H1 (cell line): Measurements from ENCODE around the gene UBAC1. TPM values are rescaled to one million over a fixed set of nuclear protein-coding genes. Genes with fewer than 3 reads are reported as not detected.

Experiments used
- RAD21 ChIP-seq, 2 experiments: IDR thresholded peaks in 1 of 2; conservative IDR thresholded peaks in 1 of 2; 2 replicates each; pipeline ENCODE4 v1.6.1; 2011; ENCODE audit warnings: low read depth in 2 of 2, low read length in 2 of 2, improper control_type of control experiment in 1 of 2, inconsistent platforms in 1 of 2, mild to moderate bottlenecking in 1 of 2, moderate library complexity in 1 of 2
- RBBP5 ChIP-seq: IDR thresholded peaks from 2 replicates; pipeline ENCODE4 v1.7.1; 2012; ENCODE audit warnings: low read depth, mild to moderate bottlenecking, inconsistent platforms, low read length, moderate library complexity, borderline replicate concordance
- RXRA ChIP-seq: IDR thresholded peaks from 2 replicates; pipeline ENCODE4 v1.6.1; 2011; ENCODE audit warnings: low read depth, mild to moderate bottlenecking, low read length, moderate library complexity; ENCODE audit not compliant: insufficient read depth
- SP1 ChIP-seq: IDR thresholded peaks from 2 replicates; pipeline ENCODE4 v1.6.1; 2011; ENCODE audit warnings: low read depth, low read length
- TBP ChIP-seq: IDR thresholded peaks from 2 replicates; pipeline ENCODE4 v1.6.1; 2011; ENCODE audit warnings: low read depth, low read length, improper control_type of control experiment
- polyA plus RNA-seq, 7 experiments: library from polyadenylated mRNA; depleted of rRNA in 3 of 7; stranded (reverse) in 5 of 7; unstranded in 2 of 7; fragments of >200 nt in 5 of 7; fragments of 200-250 nt in 2 of 7; gene quantifications; 1 replicate in 5 of 7; 2 replicates in 1 of 7; 4 replicates in 1 of 7; pipeline versions ENCODE4 v1.2.1 to v1.2.3, GENCODE V29; 2011 to 2013; ENCODE audit warnings: missing spikeins in 2 of 7, mixed read lengths in 2 of 7
- total RNA-seq: library from RNA; stranded (reverse); fragmentation: NEBNext Ultra II Directional; extraction: Animal tissue kit (Norgen Biotek cat#: 25700); gene quantifications from 2 replicates; pipeline ENCODE4 v1.2.1, GENCODE V29; 2021

Gene UBAC1
- total and polyA plus RNA-seq, 2 of the 8 experiments (the other 6 are each of a cell fraction or from before 2014, with no cell fraction given): 59.3 to 85.2 TPM

- no peak for TF ChIP-seq TBP
- no peak for TF ChIP-seq SP1
- TF ChIP-seq RBBP5: no peak
- no peak for TF ChIP-seq RAD21 (IDR thresholded peaks at IDR 0.05 in 1 of 2, conservative IDR thresholded peaks at IDR 0.05 in 1 of 2; ENCODE audit: low read depth in 2 of 2, low read length in 2 of 2)
- TF ChIP-seq RXRA: no peak
- TF ChIP-seq, all 59 proteins: peak for 0
Observed at GRCh38 chr9:135958485-135958884, 2.7 kb downstream of the UBAC1 start (continued).
